CD4-positive, alpha-beta T cell treated with Interleukin-17A for 1 hour (primary cell): ENCODE measurements around the gene MAP3K2.

ENCODE experiments used
- DNase-seq: peaks from one replicate; pipeline ENCODE4 v3.0.0-alpha.2; 2020

Gene MAP3K2, protein sequence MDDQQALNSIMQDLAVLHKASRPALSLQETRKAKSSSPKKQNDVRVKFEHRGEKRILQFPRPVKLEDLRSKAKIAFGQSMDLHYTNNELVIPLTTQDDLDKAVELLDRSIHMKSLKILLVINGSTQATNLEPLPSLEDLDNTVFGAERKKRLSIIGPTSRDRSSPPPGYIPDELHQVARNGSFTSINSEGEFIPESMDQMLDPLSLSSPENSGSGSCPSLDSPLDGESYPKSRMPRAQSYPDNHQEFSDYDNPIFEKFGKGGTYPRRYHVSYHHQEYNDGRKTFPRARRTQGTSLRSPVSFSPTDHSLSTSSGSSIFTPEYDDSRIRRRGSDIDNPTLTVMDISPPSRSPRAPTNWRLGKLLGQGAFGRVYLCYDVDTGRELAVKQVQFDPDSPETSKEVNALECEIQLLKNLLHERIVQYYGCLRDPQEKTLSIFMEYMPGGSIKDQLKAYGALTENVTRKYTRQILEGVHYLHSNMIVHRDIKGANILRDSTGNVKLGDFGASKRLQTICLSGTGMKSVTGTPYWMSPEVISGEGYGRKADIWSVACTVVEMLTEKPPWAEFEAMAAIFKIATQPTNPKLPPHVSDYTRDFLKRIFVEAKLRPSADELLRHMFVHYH

GRCh38 chr2:127387655-127388422 lies at the start of gene MAP3K2:
Gene MAP3K2, minus strand, starts transcription at chr2:127387975. Its CDS starts 44,846 bp downstream, at chr2:127343129.
- DNase-seq, result peak; percentile 95

- DNase-seq, result no peak
Observed at GRCh38 chr2:127437056-127437455, 49.3 kb upstream of the MAP3K2 start.

DNA sequence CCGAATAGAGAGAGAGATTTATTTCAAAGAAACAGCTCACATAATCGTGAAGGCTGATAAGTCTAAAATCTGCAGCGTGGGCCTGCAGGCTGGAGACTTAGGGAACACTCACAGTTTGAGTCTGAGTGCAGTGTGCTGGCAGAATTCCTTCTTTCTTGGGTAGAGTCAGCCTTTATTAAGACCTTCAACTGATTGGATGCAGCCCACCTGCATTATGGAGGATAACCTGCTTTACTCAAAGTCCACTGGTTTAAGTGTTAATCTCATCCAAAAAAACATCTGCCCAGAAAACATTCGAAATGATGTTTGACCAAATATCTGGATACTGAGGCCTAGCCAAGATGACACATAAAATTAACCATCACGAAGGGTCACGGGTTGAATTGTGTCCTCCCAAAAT lies 46.7 kb upstream of the MAP3K2 start:
- DNase-seq, result no peak

- DNase-seq, result no peak
Observed at GRCh38 chr2:127431408-127432023, 43.7 kb upstream of the MAP3K2 start.

DNA sequence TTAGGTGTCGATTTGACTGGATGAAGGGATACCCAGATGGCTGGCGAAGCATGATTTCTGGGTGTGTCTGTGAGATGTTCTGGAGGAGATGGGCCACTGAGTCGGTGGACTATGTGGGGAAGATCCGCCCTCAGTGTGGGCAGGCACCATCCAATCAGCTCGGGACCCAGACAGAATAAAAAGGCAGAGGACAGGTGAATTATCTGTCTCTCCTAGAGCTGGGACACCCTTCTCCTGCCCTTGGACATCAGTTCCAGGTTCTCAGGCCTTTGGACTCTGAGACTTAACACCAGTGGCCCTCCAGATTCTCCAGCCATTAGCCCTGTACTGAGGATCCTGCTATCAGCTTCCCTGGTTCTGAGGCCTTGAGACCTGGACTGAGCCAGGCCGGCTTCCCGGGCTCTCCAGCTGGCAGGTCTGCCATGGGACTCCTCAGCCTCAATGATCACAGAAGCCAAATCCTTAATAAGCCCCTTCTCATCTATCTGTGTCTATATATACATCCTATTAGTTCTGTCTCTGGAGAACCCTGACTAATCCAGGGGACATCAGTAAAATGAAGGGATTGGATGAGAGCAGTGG lies 42.2 kb upstream of the MAP3K2 start:
- no peak for DNase-seq

DNA sequence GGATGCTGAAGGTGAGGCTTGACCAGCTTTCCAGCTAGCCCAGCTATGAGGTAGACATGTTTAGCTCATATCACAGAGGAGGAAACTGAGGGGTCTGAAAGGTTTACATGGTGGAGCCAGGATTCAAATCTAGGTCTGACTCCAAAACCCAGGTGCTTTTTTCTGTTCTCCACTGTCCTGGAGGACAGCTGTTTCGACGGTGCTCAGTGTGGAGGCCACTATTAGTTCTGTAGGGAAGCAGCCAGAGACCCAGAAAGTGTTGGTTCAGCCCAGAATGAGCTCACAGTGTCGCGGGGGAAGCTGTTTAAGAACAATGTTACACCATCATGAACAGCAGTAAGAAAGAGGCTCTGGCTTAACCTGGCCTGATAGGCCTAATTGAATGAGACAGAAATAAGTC lies 41.5 kb upstream of the MAP3K2 start:
- DNase-seq, result no peak

DNA sequence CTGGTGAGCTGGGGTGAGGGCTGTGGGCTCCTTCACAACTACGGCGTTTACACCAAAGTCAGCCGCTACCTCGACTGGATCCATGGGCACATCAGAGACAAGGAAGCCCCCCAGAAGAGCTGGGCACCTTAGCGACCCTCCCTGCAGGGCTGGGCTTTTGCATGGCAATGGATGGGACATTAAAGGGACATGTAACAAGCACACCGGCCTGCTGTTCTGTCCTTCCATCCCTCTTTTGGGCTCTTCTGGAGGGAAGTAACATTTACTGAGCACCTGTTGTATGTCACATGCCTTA lies 41.0 kb upstream of the MAP3K2 start:
- DNase-seq, result no peak

GRCh38 chr2:127428057-127428814 lies 40.5 kb upstream of the MAP3K2 start:
- no peak for DNase-seq

GRCh38 chr2:127427376-127428056 lies 39.7 kb upstream of the MAP3K2 start:
- DNase-seq, result no peak

DNA sequence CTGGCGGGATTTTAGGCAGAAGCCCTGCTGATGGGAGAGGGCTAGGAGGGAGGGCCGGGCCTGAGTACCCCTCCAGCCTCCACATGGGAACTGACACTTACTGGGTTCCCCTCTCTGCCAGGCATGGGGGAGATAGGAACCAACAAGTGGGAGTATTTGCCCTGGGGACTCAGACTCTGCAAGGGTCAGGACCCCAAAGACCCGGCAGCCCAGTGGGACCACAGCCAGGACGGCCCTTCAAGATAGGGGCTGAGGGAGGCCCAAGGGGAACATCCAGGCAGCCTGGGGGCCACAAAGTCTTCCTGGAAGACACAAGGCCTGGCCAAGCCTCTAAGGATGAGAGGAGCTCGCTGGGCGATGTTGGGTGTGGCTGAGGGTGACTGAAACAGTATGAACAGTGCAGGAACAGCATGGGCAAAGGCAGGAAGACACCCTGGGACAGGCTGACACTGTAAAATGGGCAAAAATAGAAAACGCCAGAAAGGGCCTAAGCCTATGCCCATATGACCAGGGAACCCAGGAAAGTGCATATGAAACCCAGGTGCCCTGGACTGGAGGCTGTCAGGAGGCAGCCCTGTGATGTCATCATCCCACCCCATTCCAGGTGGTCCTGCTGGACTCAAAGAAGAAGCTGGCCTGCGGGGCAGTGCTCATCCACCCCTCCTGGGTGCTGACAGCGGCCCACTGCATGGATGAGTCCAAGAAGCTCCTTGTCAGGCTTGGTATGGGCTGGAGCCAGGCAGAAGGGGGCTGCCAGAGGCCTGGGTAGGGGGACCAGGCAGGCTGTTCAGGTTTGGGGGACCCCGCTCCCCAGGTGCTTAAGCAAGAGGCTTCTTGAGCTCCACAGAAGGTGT lies 39.0 kb upstream of the MAP3K2 start:
- DNase-seq, result no peak

DNA sequence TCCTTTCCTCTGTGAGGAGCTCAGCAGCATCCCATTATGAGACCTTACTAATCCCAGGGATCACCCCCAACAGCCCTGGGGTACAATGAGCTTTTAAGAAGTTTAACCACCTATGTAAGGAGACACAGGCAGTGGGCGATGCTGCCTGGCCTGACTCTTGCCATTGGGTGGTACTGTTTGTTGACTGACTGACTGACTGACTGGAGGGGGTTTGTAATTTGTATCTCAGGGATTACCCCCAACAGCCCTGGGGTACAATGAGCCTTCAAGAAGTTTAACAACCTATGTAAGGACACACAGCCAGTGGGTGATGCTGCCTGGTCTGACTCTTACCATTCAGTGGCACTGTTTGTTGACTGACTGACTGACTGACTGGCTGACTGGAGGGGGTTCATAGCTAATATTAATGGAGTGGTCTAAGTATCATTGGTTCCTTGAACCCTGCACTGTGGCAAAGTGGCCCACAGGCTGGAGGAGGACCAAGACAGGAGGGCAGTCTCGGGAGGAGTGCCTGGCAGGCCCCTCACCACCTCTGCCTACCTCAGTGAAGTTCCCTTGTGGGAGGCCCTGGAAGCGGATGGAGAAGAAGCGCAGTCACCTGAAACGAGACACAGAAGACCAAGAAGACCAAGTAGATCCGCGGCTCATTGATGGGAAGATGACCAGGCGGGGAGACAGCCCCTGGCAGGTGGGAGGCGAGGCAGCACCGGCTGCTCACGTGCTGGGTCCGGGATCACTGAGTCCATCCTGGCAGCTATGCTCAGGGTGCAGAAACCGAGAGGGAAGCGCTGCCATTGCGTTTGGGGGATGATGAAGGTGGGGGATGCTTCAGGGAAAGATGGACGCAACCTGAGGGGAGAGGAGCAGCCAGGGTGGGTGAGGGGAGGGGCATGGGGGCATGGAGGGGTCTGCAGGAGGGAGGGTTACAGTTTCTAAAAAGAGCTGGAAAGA lies 38.0 kb upstream of the MAP3K2 start:
- no peak for DNase-seq

DNA sequence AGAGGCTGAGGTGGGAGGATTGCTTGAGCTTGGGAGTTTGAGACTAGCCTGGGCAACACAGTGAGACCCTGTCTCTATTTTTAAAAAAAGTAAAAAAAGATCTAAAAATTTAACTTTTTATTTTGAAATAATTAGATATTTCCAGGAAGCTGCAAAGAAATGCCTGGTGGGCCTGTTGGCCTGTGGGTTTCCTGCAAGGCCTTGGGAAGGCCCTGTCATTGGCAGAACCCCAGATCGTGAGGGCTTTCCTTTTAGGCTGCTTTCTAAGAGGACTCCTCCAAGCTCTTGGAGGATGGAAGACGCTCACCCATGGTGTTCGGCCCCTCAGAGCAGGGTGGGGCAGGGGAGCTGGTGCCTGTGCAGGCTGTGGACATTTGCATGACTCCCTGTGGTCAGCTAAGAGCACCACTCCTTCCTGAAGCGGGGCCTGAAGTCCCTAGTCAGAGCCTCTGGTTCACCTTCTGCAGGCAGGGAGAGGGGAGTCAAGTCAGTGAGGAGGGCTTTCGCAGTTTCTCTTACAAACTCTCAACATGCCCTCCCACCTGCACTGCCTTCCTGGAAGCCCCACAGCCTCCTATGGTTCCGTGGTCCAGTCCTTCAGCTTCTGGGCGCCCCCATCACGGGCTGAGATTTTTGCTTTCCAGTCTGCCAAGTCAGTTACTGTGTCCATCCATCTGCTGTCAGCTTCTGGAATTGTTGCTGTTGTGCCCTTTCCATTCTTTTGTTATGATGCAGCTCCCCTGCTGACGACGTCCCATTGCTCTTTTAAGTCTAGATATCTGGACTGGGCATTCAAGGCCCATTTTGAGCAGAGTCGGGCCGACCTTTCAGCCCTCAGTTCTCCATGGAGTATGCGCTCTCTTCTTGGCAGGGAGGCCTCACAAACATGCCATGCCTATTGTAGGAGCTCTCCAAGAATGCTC lies 37.1 kb upstream of the MAP3K2 start:
- DNase-seq, result no peak

DNA sequence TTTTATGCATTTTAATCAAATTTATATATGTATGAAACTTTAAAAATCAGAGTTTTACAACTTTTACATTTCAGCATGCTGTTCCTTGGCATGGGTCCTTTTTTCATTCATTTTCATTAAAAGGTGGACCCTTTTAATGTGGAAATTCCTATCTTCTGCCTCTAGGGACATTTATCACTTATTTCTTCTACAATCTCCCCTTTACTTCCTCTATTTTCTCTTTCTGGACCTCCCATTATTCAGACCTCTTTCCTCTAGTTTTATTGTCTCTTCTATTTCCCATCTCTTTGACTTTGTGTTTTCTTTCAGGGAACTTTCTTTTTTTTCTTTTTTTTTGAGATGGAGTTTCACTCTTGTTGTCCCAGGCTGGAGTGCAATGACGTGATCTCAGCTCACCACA lies 36.1 kb upstream of the MAP3K2 start:
- DNase-seq, result no peak

GRCh38 chr2:127423478-127423843 lies 35.7 kb upstream of the MAP3K2 start:
- DNase-seq, result no peak

DNA sequence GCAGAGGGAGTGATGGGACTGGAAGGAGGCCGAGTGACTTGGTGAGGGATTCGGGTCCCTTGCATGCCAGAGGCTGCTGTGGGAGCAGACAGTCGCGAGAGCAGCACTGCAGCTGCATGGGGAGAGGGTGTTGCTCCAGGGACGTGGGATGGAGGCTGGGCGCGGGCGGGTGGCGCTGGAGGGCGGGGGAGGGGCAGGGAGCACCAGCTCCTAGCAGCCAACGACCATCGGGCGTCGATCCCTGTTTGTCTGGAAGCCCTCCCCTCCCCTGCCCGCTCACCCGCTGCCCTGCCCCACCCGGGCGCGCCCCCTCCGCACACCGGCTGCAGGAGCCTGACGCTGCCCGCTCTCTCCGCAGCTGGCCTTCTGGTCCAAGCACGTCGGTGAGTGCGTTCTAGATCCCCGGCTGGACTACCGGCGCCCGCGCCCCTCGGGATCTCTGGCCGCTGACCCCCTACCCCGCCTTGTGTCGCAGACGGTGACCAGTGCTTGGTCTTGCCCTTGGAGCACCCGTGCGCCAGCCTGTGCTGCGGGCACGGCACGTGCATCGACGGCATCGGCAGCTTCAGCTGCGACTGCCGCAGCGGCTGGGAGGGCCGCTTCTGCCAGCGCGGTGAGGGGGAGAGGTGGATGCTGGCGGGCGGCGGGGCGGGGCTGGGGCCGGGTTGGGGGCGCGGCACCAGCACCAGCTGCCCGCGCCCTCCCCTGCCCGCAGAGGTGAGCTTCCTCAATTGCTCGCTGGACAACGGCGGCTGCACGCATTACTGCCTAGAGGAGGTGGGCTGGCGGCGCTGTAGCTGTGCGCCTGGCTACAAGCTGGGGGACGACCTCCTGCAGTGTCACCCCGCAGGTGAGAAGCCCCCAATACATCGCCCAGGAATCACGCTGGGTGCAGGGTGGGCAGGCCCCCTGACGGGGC lies 35.0 kb upstream of the MAP3K2 start:
- DNase-seq, result peak; percentile 7

DNA sequence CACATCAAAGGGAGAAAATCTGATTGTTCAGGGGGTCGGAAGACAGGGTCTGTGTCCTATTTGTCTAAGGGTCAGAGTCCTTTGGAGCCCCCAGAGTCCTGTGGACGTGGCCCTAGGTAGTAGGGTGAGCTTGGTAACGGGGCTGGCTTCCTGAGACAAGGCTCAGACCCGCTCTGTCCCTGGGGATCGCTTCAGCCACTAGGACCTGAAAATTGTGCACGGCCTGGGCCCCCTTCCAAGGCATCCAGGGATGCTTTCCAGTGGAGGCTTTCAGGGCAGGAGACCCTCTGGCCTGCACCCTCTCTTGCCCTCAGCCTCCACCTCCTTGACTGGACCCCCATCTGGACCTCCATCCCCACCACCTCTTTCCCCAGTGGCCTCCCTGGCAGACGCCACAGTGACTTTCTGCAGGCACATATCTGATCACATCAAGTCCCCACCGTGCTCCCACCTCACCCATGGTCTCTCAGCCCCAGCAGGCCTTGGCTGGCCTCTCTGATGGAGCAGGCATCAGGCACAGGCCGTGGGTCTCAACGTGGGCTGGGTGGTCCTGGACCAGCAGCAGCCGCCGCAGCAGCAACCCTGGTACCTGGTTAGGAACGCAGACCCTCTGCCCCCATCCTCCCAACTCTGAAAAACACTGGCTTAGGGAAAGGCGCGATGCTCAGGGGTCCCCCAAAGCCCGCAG lies 34.2 kb upstream of the MAP3K2 start:
- no peak for DNase-seq
